NCI-H526 treated with DMSO at 0.1 percent for 48 hours (cell line): ENCODE results near the gene SORCS2.

ENCODE experiments used
- DNase-seq: peaks from one replicate; lab custom pipeline; 2025; lab: John Stamatoyannopoulos, UW

Gene SORCS2

DNA sequence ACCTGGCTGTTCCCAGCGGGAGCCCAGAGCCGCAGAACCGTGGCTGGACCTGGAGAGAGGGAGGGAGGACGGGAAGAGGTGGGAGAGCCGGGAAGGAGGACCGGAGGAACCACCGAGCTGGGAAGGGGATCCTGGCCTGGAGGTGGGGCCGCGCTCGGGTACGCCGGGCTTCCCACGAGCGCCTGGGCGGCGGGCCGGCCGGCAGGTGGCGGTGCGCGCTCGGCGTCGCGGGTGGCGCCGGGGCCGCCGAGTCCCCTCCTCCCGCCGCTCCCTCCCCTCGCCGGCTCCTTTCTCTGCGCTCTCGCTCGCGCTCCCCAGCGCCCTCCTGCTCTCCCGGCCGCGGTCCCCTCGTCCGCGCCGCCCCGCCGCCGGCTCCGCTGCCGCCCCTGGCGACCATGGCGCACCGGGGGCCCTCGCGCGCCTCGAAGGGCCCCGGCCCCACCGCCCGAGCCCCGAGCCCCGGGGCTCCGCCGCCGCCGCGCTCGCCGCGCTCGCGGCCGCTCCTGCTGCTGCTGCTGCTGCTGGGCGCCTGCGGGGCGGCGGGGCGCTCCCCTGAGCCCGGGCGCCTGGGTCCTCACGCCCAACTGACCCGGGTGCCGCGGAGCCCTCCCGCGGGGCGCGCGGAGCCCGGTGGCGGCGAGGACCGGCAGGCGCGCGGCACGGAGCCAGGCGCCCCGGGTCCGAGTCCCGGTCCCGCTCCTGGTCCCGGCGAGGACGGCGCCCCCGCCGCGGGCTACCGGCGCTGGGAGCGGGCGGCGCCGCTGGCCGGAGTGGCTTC lies at the start of gene SORCS2:
Gene SORCS2 (plus strand): TSS at position 287 of the 778 bp plus-strand sequence.
- DNase-seq, result peak; percentile 58

DNA sequence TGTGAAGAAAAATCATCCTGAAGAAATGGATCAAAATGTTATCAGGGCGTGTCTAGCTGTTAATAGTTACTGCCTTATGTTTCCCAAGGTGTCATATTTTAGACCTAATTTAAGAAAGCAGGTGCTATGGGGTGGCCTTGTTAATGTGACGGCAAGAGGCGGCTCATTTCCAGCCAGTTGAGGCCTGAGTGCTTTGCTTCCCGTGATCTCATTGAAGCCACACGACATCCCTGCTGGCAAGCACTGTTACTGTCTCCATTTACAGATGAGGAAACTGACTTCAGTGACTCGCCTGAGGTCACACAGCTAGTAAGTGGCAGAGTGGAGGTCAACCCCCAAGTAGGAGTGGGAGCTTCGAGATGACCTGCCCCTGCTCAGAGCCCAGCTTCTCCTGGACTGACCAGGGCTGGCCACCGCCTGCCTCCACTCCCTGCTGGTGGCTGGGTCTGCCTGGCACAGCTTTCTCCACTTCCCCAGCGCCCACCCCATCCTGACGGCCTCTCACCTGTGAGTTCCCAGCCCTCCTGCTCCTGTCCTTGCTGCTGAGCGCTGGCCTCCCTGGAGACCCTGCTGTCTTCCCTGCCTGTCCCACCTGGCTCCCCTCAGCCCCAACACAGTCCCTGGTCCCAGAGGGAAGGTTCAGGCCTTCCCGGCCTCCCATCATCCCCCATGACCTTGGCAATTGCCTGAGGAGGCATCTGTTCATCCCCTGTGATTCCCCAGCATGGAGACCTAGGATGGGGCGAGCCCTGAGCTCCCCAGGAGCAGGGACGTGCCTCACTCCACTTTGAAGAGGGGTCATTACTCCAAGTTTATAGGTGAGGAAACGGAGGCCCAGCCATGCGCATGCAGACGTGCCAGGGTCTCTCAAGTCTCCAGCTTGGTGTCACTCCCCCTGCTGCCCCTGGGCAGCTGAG lies 47.7 kb upstream of the SORCS2 start:
- DNase-seq, result no peak

DNA sequence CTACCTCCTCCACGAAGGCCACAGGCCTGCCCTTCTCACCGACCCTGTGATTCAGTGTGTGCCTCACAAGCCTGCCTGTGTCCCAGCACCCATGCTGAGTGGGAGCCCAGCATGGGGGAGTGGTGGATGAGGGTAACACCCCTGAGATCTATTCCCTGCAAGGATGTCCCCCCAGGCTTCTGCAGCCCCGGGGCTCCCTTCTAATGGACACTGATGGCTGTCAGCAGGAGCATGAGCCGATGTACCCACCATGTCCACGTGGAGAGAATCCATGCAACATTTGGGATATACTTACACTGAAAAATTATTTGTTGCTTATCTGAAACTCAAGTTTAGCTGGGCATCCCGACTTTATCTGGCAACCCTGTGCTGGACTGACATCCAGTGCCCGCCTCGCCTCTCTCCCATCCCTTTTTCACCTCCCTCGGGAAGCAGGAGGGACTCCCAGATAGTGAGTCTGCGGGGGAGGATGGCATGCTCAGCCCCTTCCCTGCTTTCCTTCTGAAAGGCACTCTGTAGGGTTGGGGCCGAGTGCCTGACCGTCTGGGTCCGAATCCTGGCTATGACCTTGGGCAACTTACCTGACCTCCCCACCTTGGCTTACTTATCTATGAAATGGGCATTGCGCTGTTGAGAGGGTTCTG lies 46.9 kb upstream of the SORCS2 start:
- no peak for DNase-seq

DNA sequence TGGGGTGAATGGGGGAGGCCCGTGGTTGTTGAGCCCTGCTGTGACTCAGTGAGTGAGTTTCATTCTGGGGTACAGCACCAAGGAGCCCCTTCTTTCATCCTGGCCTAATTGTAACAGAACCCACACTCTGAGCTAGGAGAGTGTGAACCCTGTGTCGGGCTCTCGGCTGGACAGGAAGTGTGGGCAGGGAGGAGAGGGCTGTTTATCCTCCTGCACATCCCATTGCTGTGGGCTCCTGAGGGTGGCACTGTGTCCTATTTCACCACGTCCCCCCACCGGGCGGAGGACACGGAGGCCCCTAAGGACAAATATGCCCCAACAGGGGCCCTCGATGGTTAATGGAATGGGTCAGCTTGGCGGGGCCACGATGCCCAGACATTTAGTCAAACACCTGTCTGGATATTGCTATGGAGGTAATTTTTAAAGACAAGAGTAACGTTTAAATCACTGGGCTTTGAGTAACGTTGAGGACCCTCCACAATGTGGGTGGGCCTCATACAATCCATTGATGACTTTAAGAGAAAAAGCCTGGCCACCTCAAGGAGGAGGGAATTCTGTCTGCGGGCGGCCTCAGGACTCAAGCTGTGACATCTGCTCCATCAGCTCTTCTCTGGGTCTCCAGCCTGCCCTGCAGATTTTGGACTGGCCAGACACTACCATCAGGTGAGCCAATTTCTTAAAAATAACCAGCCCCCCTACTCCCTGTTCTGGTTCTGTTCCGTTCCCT lies 46.1 kb upstream of the SORCS2 start:
- DNase-seq, result no peak

DNA sequence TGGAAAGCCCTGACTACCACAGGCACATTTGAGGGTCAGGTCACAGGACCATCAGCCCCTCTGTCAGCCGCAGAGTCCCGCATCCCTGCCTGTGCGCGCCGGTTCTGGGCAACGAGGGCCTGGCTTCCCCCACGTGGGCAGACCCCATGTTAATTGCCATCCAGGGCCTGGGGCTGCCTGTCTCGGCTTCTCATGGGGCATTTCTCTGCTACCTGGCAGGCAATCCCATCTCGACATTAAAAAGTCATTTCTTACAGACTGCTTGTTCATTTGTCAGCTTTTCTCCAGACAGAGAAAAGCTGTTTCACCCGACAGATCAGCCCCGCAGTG lies 45.6 kb upstream of the SORCS2 start:
- DNase-seq, result no peak

DNA sequence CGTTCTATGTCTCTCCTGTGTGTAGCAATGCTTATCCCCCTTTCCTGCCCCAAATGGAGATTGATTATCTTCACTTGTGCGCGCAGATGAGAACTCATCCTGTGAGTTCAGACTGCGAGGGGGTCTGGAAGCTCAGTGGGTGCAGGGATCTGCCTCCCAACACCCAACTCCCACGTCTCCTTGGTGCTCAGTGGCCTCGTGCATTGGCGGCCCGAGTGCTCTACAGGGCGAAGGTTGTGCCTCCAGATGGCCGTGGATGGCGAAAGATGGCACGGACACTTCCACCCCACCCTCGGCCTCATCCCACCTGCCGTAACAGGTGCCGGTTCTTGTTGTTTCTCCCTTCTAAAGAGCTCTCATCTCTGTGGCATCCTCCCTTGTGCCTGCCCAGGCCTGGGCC lies 45.1 kb upstream of the SORCS2 start:
- DNase-seq, result no peak

DNA sequence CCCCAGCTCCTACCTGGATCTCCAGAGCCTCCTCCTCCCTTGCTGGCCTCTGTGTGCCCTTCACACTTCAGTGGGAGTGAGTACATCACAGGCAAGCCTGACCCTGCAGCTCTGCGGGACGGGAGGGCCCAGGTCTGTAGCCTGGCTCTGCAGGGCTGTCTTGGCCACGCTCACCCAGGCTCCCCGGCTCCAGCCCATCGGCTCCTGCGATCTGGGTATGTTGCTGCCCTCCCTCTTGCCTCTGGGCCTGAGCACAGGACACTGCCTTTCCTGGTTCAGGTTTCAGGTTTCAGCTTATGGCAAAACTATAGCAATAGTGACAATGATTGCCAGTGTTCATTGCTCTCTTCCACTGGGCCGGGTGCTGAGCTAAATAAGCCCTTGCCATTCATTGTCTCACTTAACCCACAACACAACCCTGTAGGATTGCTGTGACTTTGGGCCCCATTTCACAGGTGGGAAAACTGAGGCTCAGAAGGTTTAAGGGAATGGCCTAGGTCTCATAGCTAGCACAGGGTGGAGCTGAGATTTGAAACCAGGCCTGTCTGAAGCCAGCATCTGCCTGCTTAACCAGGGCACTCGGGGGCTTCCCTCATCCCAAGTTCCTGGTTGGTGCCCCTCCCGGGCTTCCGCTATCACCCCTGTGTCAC lies 44.6 kb upstream of the SORCS2 start:
- no peak for DNase-seq

DNA sequence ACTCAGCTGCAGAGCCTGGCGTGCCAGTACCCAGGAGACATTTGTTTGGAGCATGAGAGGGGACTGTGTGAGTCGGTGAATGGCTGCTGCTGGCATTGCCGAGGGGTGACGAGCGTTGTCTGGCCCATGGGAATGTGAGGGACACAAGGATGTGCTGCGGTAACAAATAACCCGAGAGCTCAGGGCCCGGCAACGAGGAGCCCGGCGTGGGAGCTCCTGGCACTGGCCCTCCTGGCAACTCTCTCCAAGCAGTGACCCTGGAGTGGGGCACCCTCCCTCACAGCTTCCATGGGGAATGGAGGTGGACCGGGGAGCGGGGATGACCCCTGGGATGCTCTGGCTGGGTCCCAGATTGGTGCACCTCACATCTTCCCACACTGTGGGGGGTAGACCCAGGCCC lies 44.0 kb upstream of the SORCS2 start:
- no peak for DNase-seq

DNA sequence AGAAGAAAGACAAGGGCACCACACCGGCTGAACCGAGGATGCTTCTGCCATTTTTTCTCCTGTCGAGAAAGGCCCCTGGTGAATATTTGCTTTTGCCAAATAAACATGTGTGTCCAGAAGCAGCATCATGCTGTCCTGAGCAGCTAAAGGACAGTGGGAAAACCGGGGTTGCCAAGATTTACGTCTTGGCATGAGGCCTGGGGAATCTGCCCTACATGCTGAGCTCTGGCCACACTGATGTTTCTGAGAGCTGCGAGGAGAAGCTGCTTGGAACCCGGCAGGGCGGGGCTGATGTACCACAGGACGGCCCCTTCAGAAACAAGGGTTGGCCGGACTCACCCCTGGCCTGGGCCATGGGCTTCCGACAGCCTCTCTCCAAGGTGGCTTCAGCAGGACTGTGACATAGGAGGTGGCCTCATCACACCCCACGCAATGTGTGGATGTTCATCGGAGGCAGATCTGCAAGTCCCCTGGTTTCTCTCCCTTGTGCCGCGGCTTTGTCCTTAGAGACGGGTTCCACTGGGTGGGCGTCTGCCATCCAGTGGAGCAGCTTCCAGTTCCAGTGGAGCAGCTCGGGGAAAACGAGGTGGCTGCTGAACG lies 42.2 kb upstream of the SORCS2 start:
- no peak for DNase-seq

DNA sequence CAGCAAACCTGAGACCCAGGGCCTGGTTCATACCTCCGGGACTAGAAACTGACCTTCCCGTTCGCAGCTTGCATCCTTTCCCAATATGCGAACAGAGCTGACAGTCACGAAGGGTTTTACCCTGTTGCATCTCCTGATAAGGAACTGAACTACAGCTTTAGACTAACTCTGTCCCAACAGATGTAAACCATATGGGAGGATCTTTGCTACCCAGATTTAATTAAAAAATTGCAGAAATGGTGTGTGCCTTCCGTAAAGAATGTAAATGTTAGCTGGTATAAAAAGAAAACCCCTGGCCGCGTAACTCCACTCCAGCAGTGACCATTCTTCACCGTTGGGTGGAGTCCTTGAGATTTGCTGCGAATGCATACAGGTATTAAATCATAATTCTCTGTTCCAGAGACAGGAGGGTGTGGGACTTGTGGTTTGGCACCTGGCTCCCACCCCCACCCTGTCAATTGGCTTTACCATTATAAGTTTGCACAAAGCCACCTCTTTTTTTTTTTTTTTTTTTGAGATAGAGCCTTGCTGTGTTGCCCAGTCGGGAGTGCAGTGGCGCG lies 40.6 kb upstream of the SORCS2 start:
- no peak for DNase-seq

DNA sequence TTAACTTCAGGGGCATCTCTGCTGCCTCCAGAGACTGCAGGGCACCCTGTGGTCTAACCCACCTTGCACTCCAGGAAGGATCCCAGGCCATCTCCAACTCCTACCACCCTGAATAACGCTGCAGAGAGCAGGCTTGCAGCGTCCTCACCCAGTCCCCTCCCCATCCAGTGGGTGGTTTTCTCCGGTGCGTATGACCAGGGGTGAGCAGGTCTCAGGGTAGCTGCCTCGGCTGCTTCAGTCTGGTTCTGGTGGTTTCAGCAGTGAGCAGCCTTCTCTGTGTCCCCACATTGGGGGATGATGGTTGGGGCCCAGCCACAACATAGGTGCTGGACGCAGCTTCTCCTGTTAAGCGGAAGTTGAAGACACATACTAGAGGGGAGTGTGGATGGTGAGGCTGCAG lies 38.6 kb upstream of the SORCS2 start:
- DNase-seq, result no peak

DNA sequence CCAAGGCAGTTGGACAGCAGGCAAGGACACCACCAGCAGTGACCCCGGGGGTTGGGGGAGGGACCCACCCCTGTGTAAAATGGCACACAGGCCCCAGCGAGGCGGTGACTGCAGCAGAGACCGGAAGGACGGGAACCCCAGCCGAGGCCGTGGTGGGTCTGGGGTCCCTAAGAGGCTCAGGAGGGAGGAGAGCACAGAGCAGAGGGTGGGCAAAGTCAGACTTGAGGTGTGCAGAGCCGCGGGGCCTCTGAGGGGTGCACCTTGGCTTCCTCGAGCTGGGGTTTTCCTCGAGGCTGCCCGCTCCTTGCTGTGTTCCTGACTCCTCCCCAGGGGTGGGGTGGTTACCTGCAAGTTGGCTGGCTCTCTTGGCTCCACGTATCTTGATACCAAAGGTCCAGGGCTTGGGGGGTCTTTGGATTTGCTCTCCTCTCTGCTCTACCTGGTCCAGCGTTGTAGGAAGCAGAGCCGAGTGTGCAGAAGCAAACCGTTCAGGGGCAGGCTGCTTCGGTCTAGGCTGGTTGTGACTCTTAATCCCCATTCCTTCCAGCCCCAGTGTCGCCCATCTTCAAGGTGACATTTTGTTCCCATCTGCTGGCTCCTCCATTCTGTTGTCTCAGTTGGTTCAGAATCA lies 37.9 kb upstream of the SORCS2 start:
- DNase-seq, result no peak

DNA sequence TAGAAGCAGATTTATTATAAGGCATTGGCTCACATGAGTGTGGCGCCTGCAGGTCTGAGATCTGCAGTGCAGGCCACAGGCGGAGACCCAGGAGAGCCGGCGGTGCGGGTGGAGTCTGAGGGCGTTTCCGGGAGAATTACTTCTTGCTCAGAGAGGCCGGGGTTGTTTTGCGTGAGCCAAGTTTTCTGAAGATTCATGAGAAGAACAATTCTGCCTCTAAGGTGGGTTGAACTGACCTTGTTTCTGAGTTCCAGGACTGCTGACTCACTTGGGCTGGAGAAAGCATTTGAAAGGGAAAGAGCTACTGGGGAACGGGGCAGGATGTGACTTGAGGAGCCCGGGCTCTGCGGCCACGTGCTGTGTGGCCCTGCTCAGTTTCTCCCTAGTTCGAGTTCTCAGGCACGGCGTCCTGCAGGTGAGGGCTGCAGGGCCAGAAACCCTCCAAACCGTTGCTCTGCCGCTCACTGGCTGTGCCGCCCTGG lies 36.7 kb upstream of the SORCS2 start:
- DNase-seq, result no peak

DNA sequence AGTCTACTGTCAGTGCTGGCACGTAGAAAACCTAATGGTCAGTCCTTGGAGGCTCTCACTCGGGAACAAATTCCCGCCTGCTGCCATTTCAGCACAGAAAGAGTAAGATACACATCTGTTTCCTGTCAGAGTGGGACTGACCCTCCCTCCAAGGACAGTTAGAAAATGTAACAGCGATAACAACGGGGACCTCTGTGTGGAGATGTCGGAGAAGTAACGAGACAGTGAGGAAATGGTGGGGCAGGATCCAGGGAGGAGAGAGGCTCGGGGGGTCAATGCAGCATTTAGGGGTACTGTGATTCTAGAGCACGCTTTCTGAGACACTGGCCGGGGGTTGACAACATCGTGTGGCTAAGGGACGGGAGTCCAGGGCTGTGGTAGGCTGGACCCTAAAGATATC lies 36.0 kb upstream of the SORCS2 start:
- DNase-seq, result no peak

DNA sequence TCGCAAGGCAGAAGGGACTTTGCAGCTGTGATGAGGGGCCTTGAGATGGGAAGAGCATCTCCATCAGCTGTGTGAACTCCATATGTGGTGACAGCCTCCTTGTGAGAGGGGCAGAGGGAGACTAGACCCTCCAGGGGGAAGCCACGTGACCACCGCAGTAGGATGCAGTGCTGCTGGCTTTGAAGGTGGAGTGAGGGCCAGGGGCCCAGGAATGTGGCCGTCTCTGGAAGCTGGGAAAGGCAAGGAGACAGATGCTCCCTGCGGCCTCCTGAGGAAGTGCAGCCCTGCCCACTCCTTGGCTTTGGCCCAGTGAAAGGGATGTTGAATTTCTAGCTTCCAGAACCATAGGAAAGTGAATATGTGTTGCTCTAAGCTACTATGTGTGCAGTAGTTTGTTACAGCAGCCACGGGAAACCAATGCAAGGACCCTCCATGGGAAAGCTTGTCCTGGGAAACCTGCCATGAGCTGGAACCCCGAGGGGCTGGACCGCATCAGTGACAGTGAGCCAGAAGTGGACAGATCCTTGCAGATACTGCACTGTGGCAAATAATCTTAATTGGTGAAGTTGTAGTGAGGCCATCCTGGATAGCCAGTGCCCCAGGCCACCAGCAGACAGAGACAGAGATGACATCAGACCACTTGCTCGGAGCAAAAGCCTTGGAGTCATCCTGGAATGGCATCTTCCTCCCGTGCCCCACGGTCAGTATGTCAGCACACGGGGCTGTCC lies 35.4 kb upstream of the SORCS2 start:
- no peak for DNase-seq

DNA sequence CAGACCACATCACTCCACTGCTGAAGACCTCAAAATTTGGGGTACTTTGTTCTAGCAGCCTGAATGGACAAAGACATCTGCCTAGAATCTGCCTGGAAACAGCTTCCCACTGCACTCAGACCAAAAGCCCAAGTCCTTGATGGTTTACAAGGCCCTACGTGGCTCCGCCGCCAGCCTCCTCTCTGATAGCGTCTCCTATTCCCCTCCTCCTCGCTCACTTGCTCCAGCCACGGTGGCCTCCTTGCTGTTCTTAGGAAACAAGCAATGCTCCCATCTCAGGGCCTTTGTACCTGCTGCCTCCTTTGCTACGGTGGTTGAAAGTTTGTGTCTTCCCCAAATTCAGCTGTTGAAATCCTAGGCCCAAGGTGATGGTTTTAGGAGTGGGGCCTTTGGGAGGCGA lies 34.7 kb upstream of the SORCS2 start:
- DNase-seq, result no peak

DNA sequence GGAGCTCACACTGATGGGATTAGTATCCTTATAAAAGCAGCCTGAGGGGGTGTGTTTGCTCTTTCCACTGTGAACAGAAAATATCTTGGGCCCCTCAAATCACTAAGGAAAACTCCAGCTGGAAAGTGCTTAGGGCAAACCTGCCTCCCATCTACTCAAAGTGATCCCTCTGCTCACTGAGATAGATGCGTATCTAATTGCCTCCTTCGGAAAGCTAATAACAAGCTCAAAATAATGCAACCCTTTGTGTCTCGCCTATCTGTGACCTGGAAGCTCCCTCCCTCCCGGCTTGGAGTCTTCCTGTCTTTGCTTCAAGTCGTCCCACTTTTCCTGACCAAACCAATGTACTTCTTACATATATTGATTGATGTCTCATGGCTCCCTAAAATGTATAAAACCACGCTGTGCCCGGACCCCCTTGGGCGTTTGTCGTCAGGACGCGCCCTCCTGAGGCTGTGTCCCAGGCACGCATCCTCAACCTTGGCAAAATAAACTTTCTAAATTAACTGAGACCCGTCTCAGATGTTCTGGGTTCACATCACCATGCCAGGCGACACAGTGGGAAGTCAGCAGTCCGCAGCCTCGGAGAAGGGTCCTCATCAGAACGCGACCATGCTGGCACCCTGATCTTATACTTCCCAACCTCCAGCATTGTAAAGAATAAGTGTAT lies 34.1 kb upstream of the SORCS2 start:
- DNase-seq, result no peak

DNA sequence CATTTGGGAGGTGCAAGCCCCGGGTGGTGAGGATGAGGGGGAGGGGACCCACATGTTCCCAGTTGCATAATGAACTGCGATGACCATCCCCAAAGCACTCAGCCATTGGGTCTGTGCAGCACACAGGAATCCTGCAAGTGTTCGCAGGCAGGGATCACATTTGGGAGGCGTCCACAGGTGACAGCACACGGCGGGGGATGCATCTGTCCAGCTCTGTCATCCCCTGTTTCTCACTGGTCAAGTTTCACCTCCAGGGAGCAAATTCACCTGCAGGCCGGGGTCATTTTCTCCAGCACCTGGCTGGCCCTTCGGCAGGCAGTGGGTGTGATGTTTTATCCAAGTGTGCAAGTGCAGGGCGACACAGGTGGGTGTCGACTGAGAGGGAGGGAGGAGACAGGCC lies 33.3 kb upstream of the SORCS2 start:
- DNase-seq, result no peak

DNA sequence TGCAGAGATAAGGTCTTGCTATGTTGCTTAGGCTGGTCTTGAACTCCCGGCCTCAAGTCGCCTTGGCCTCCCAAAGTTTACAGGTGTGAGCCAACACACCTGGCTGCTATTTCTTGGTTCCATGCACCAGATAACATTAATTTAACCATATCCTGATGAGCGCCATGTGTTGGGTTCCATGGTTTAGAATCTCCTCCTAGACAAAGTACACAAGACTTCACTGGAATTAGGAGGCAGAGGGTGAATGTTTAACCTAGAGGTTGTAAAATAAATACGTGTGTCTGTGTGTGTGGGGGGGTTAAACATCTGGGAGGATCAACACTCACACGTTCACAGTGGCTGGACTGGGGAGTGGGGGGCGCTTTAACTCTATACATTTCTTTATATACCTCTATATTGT lies 32.4 kb upstream of the SORCS2 start:
- DNase-seq, result no peak
